ENCODE results near the gene TMEM190.

DNA sequence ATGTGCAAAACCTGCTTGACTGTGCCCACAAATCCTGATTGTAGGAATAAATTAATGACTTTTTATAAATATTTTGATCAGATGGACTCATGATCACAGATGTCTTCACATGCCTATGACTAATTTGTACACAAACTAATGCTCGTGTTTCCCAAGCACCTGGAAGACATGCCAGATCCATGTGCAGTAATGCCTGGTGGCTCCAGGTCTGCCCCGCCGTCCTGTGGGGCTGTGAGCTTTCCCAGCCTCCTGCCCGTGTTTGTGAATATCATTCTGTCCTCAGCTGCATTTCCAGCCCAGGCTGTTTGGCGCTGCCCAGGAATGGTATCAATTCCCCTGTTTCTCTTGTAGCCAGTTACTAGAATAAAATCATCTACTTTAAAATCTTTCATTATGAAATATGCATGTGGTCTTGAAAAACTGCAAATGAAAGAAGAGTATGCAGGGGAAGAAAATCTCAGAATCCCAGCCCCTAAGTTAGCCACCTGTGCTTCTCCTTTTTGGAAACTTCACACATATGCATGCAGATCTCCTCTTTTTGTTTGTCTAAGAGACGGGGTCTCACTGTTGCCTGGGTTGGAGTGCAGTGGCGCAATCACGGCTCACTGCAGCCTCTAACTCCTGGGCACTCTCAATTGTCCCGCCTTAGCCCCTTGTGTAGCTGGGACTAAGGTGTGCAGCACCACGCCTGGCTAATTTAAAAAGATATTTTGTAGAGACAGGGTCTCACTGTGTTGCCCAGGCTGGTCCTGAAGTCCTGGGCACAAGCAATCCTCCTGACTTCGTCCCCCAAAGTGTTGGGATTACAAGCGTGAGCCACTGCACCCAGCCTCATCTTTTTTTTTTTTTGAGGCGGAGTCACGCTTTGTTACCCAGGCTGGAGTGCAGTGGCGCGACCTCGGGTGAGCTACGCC, 15.3 kb downstream of the TMEM190 start:
- TF ChIP-seq, protein P1, sequence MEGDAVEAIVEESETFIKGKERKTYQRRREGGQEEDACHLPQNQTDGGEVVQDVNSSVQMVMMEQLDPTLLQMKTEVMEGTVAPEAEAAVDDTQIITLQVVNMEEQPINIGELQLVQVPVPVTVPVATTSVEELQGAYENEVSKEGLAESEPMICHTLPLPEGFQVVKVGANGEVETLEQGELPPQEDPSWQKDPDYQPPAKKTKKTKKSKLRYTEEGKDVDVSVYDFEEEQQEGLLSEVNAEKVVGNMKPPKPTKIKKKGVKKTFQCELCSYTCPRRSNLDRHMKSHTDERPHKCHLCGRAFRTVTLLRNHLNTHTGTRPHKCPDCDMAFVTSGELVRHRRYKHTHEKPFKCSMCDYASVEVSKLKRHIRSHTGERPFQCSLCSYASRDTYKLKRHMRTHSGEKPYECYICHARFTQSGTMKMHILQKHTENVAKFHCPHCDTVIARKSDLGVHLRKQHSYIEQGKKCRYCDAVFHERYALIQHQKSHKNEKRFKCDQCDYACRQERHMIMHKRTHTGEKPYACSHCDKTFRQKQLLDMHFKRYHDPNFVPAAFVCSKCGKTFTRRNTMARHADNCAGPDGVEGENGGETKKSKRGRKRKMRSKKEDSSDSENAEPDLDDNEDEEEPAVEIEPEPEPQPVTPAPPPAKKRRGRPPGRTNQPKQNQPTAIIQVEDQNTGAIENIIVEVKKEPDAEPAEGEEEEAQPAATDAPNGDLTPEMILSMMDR (conservative IDR thresholded peaks at IDR 0.05; ENCODE audit: low read depth, low read length): no peak
- TF ChIP-seq EZH2 (IDR thresholded peaks at IDR 0.05; ENCODE audit: borderline replicate concordance, low read depth, low read length, poor library complexity, severe bottlenecking): no peak

All from A673 (cell line).